HCT116 (cell line): ENCODE data around the gene HACD1. TPM values are rescaled to one million over a fixed set of nuclear protein-coding genes. Genes with fewer than 3 reads are reported as not detected.

Experiments used
- ATAC-seq: fragments of 200-7000 bp; cut with Tn5 transposase; 2 replicates; pipeline ENCODE4 v1.9.1; 2020; ENCODE audit warnings: mild to moderate bottlenecking, moderate library complexity
- BruUV-seq: library from RNA; stranded (reverse); fragments of 400-500 nt; replicated peaks from 2 replicates; lab custom pipeline; 2021; lab: Mats Ljungman, UMichigan
- CTCF ChIA-PET: fragments of 300-600 bp; sonication (Branson Sonifier 250); formaldehyde crosslinking; loops from one replicate; lab custom pipeline; 2021; ENCODE audit warnings: antibody characterized with exemption; lab: Charles Lee
- POLR2A ChIA-PET: fragments of 300-600, 350-600 bp; sonication (Branson Sonifier 250); formaldehyde crosslinking; loops from one replicate; lab custom pipeline; 2021; ENCODE audit warnings: antibody characterized with exemption; lab: Charles Lee
- RAD21 ChIA-PET, 2 experiments: fragments of 300-600 bp; sonication (Branson Sonifier 250); formaldehyde crosslinking; loops; one replicate each; lab custom pipeline; 2023; ENCODE audit warnings: low total read pairs in 2 of 2; ENCODE audit not compliant: uncharacterized antibody in 2 of 2, unreplicated experiment in 2 of 2, low non-redundant PET in 1 of 2; lab: Charles Lee
- DNase-seq: peaks from one replicate; pipeline ENCODE4 v3.0.0-alpha.2; 2010; ENCODE audit warnings: low read depth, low spot score
- H2AFZ ChIP-seq: fragments of 200-600 bp; shearing (Covaris generic), sonication (generic); 2 replicates; pipeline ENCODE4 v1.6.1; 2017; ENCODE audit warnings: low read depth, mixed run types, mixed read lengths, antibody characterized with exemption, low read length; ENCODE audit not compliant: poor library complexity, severe bottlenecking
- H3K27ac ChIP-seq: 2 replicates; pipeline ENCODE4 v1.5.1; 2012; ENCODE audit warnings: low read depth, low read length
- H3K27me3 ChIP-seq: fragments of 200-600 bp; sonication (generic); 2 replicates; pipeline ENCODE4 v1.6.1; 2016; ENCODE audit warnings: mixed run types, low read length, mixed read lengths; ENCODE audit not compliant: insufficient read depth
- H3K36me3 ChIP-seq, 2 experiments: fragments of 200-500 bp in 1 of 2; fragments of 200-600 bp in 1 of 2; sonication (Bioruptor generic) in 1 of 2; sonication (generic) in 1 of 2; 2 replicates each; pipeline versions ENCODE4 v1.5.1 to v1.6.1; 2014 to 2016; ENCODE audit warnings: low read length in 2 of 2, inconsistent platforms in 1 of 2, mixed read lengths in 1 of 2, mixed run types in 1 of 2; ENCODE audit not compliant: insufficient read depth in 2 of 2, control insufficient read depth in 1 of 2
- H3K4me1 ChIP-seq, 2 experiments: fragments of 200-600 bp in 1 of 2; sonication (generic) in 1 of 2; 2 replicates each; pipeline versions ENCODE4 v1.5.1 to v1.6.1; 2012 to 2017; ENCODE audit warnings: low read length in 2 of 2, inconsistent platforms in 1 of 2, mild to moderate bottlenecking in 1 of 2, mixed read lengths in 1 of 2, mixed run types in 1 of 2, moderate library complexity in 1 of 2; ENCODE audit not compliant: insufficient read depth in 2 of 2, control insufficient read depth in 1 of 2
- H3K4me2 ChIP-seq: fragments of 200-600 bp; sonication (generic); 2 replicates; pipeline ENCODE4 v1.6.1; 2017; ENCODE audit warnings: mixed run types, low read length, mixed read lengths
- H3K4me3 ChIP-seq, 2 experiments: fragments of 200-600 bp in 1 of 2; sonication (generic) in 1 of 2; replicated peaks in 1 of 2; 2 replicates each; pipeline ENCODE4 v1.5.1; 2011 to 2016; ENCODE audit warnings: low read length in 2 of 2, control low read depth in 1 of 2, low read depth in 1 of 2, mild to moderate bottlenecking in 1 of 2, mixed read lengths in 1 of 2, mixed run types in 1 of 2
- H3K79me2 ChIP-seq: fragments of 200-600 bp; sonication (generic); 2 replicates; pipeline ENCODE4 v1.6.1; 2017; ENCODE audit warnings: mild to moderate bottlenecking, mixed run types, low read length, moderate library complexity, mixed read lengths; ENCODE audit not compliant: insufficient read depth
- H3K9ac ChIP-seq: fragments of 200-600 bp; sonication (generic); 2 replicates; pipeline ENCODE4 v1.6.1; 2016; ENCODE audit warnings: low read length, mixed read lengths
- H3K9me2 ChIP-seq: fragments of 200-600 bp; sonication (generic), shearing (Covaris generic); 2 replicates; pipeline ENCODE4 v1.6.1; 2017; ENCODE audit warnings: mixed run types, mild to moderate bottlenecking, moderate library complexity; ENCODE audit not compliant: insufficient read depth
- H3K9me3 ChIP-seq, 2 experiments: fragments of 200-500 bp in 1 of 2; fragments of 200-600 bp in 1 of 2; sonication (Bioruptor generic) in 1 of 2; sonication (generic) in 1 of 2; 2 replicates each; pipeline ENCODE4 v1.6.1; 2014 to 2017; ENCODE audit warnings: low read length in 2 of 2, mixed read lengths in 2 of 2, inconsistent platforms in 1 of 2, low read depth in 1 of 2, mild to moderate bottlenecking in 1 of 2, mixed run types in 1 of 2, moderate library complexity in 1 of 2; ENCODE audit not compliant: control insufficient read depth in 1 of 2, insufficient read depth in 1 of 2
- H4K20me1 ChIP-seq: fragments of 200-600 bp; sonication (generic), shearing (Covaris generic); 2 replicates; pipeline ENCODE4 v1.6.1; 2017; ENCODE audit warnings: mixed run types, mild to moderate bottlenecking, moderate library complexity; ENCODE audit not compliant: insufficient read depth
- CBX3 ChIP-seq: IDR thresholded peaks from 2 replicates; pipeline ENCODE4 v1.6.1; 2012; ENCODE audit warnings: low read depth
- CEBPB ChIP-seq: IDR thresholded peaks from 2 replicates; pipeline ENCODE4 v1.6.1; 2012; ENCODE audit warnings: low read depth
- EZH2 ChIP-seq: fragments of 200-600 bp; sonication (generic); IDR thresholded peaks from 2 replicates; pipeline ENCODE4 v1.6.1; 2017; ENCODE audit warnings: antibody characterized with exemption, mixed run types
- FOSL1 ChIP-seq: IDR thresholded peaks from 2 replicates; pipeline ENCODE4 v1.6.1; 2012; ENCODE audit warnings: low read depth
- SIN3A ChIP-seq: IDR thresholded peaks from 2 replicates; pipeline ENCODE4 v1.6.1; 2012; ENCODE audit warnings: low read depth
- SRF ChIP-seq: IDR thresholded peaks from 2 replicates; pipeline ENCODE4 v1.6.1; 2012; ENCODE audit warnings: low read depth
- TCF7L2 ChIP-seq: IDR thresholded peaks from 2 replicates; pipeline ENCODE4 v1.7.0; 2011; ENCODE audit warnings: borderline replicate concordance, inconsistent platforms; ENCODE audit not compliant: insufficient read depth, insufficient read length; ENCODE audit errors: extremely low read depth
- YY1 ChIP-seq: IDR thresholded peaks from 2 replicates; pipeline ENCODE4 v1.6.1; 2011; ENCODE audit warnings: low read length, low read depth, moderate library complexity, mild to moderate bottlenecking; ENCODE audit not compliant: insufficient replicate concordance; ENCODE audit errors: extremely low read depth
- ZBTB33 ChIP-seq: IDR thresholded peaks from 2 replicates; pipeline ENCODE4 v1.6.1; 2011; ENCODE audit warnings: mild to moderate bottlenecking, low read length, moderate library complexity; ENCODE audit not compliant: insufficient replicate concordance; ENCODE audit errors: extremely low read depth
- ZFX ChIP-seq: fragments of 450-650 bp; IDR thresholded peaks from 2 replicates; pipeline ENCODE4 v1.6.1; 2017
- intact Hi-C: fragments of 100-400 bp; cut with micrococcal nuclease; formaldehyde crosslinking; loops from 2 replicates; pipeline ENCODE4 v1.10.0; 2022
- total RNA-seq: library from RNA; stranded (reverse); gene quantifications from one replicate; pipeline ENCODE4 v1.2.1, GENCODE V29; 2021; ENCODE audit not compliant: unreplicated experiment
- TF ChIP-seq, protein P1 (sequence below): IDR thresholded peaks from 2 replicates; pipeline ENCODE4 v1.6.1; 2012

HACD1 gene
- total RNA-seq, 1 experiment from 2014 or later, result 21.6 TPM

- ATAC-seq (no peak), DNase-seq (no peak)
- H3K27ac ChIP-seq, result no peak overlapping the region
- H2AFZ ChIP-seq, result no peak overlapping the region
- no peaks in the 10 kb centered on the region for H3K27me3 ChIP-seq
- H3K4me1 ChIP-seq, result peaks cover 50 to 76% of the 10 kb centered on the region in 2 experiments
- no TSS peak for BruUV-seq
- H3K4me3 ChIP-seq, result no peak overlapping the region
- TF ChIP-seq SIN3A (no peak), ZFX (no peak), ZBTB33 (no peak), CEBPB (no peak), TCF7L2 (no peak), CBX3 (no peak), FOSL1 (no peak), YY1 (no peak), EZH2 (no peak), SRF (no peak)
- TF ChIP-seq, protein P1, sequence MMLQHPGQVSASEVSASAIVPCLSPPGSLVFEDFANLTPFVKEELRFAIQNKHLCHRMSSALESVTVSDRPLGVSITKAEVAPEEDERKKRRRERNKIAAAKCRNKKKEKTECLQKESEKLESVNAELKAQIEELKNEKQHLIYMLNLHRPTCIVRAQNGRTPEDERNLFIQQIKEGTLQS, result no peak
- TF ChIP-seq, all 23 proteins: peak for 0
- ChIA-PET CTCF (no interaction called here), POLR2A (interaction anchor here (0.6 to 2.7 kb wide), 2 partner anchors 9 to 20 kb away, joined by 3 to 9 read pairs; partner anchors contain the start of gene STAM), RAD21 (no interaction called here)
- intact Hi-C loops, result loop anchor here (5.0 kb wide), 1 partner anchor 590 kb away; no protein-coding TSS in a partner anchor
- Histone ChIP-seq H3K9ac (no peak overlapping the region), H3K9me3 (peaks cover 0 to 8% of the 10 kb centered on the region in 2 experiments; a peak in 1 of 4 replicates), H3K9me2 (no peaks in the 10 kb centered on the region), H3K4me2 (no peak overlapping the region), H4K20me1 (0 out of 2 replicates have a peak, but pooled peaks cover 6% of the 10 kb centered on the region), H3K79me2 (peaks cover 92% of the 10 kb centered on the region), H3K36me3 (peaks cover 0 to 11% of the 10 kb centered on the region in 2 experiments; a peak in 1 of 4 replicates)
Measured at GRCh38 chr10:17652585-17652984, 35.4 kb upstream of the HACD1 start.
